Loucy (cell line): ENCODE data around the gene FBXO11.

Source experiments
- H2AFZ ChIP-seq: fragments of 200-600 bp; sonication (generic); 2 replicates; pipeline ENCODE4 v1.6.0; 2016; ENCODE audit warnings: antibody characterized with exemption, mild to moderate bottlenecking, low read length, moderate library complexity
- H3F3A ChIP-seq: fragments of 200-600 bp; 2 replicates; pipeline ENCODE4 v1.6.0; 2016; ENCODE audit warnings: antibody characterized with exemption, low read depth, mild to moderate bottlenecking
- H3K27me3 ChIP-seq: fragments of 200-600 bp; sonication (generic); 2 replicates; pipeline ENCODE4 v1.6.1; 2014; ENCODE audit warnings: low read length, mild to moderate bottlenecking; ENCODE audit not compliant: insufficient read depth, poor library complexity, severe bottlenecking
- H3K36me3 ChIP-seq: fragments of 200-600 bp; sonication (generic); 2 replicates; pipeline ENCODE4 v1.6.1; 2016; ENCODE audit warnings: low read length; ENCODE audit not compliant: insufficient read depth
- H3K4me1 ChIP-seq: fragments of 200-600 bp; sonication (generic); 2 replicates; pipeline ENCODE4 v1.5.1; 2014; ENCODE audit warnings: low read length, mild to moderate bottlenecking; ENCODE audit not compliant: insufficient read depth, poor library complexity, severe bottlenecking
- H3K4me2 ChIP-seq: fragments of 200-600 bp; sonication (generic); 2 replicates; pipeline ENCODE4 v1.6.0; 2014; ENCODE audit warnings: antibody characterized with exemption, low read length, low read depth, mild to moderate bottlenecking; ENCODE audit not compliant: poor library complexity, severe bottlenecking
- H3K4me3 ChIP-seq: fragments of 200-600 bp; sonication (generic); 2 replicates; pipeline ENCODE4 v1.5.1; 2014; ENCODE audit warnings: low read length, mild to moderate bottlenecking, mixed read lengths; ENCODE audit not compliant: poor library complexity, severe bottlenecking
- H3K79me2 ChIP-seq: fragments of 200-600 bp; sonication (generic); 2 replicates; pipeline ENCODE4 v1.6.1; 2014; ENCODE audit warnings: low read length; ENCODE audit not compliant: insufficient read depth
- H3K9ac ChIP-seq: fragments of 200-600 bp; sonication (generic); 2 replicates; pipeline ENCODE4 v1.6.0; 2014; ENCODE audit warnings: mild to moderate bottlenecking, low read depth, low read length, moderate library complexity; ENCODE audit not compliant: poor library complexity, severe bottlenecking
- H3K9me2 ChIP-seq: fragments of 200-600 bp; sonication (generic); replicated peaks from 2 replicates; pipeline ENCODE4 v1.6.1; 2016; ENCODE audit warnings: low read depth, low read length, mixed read lengths
- H3K9me3 ChIP-seq: fragments of 200-600 bp; sonication (generic); 2 replicates; pipeline ENCODE4 v1.6.1; 2014; ENCODE audit warnings: mild to moderate bottlenecking, antibody characterized with exemption, low read length, low read depth; ENCODE audit not compliant: insufficient read depth
- H4K20me1 ChIP-seq: fragments of 200-600 bp; sonication (generic); 2 replicates; pipeline ENCODE4 v1.6.0; 2014; ENCODE audit warnings: antibody characterized with exemption, low read length, mild to moderate bottlenecking; ENCODE audit not compliant: insufficient read depth, poor library complexity, severe bottlenecking
- CTCF ChIP-seq: fragments of 200-600 bp; sonication (generic); conservative IDR thresholded peaks from 2 replicates; pipeline ENCODE4 v1.5.1; 2014; ENCODE audit warnings: mild to moderate bottlenecking, antibody characterized with exemption, low read length
- EZH2phosphoT487 ChIP-seq: fragments of 200-600 bp; IDR thresholded peaks from 2 replicates; pipeline ENCODE4 v1.6.1; 2018; ENCODE audit warnings: antibody characterized with exemption, mild to moderate bottlenecking, moderate library complexity, borderline replicate concordance

The FBXO11 gene

GRCh38 chr2:47876912-47877311, 29.4 kb downstream of the FBXO11 start:
- H3K79me2 ChIP-seq: peaks cover 98% of the 10 kb centered on the region
- no peak overlapping the region for H2AFZ ChIP-seq
- H3F3A ChIP-seq: no peaks in the 10 kb centered on the region
- H3K4me2 ChIP-seq: no peak overlapping the region
- no peak overlapping the region for H3K4me3 ChIP-seq
- TF ChIP-seq EZH2phosphoT487 (no peak), CTCF (no peak)
- H3K36me3 ChIP-seq: peaks cover 32% of the 10 kb centered on the region
- peaks cover 83% of the 10 kb centered on the region for H4K20me1 ChIP-seq
- no peak overlapping the region for H3K9ac ChIP-seq
- H3K4me1 ChIP-seq: no peaks in the 10 kb centered on the region
- H3K9me3 ChIP-seq: no peaks in the 10 kb centered on the region
- no peaks in the 10 kb centered on the region for H3K9me2 ChIP-seq
- H3K27me3 ChIP-seq: no peaks in the 10 kb centered on the region

GRCh38 chr2:47872941-47873340, 33.4 kb downstream of the FBXO11 start:
- Histone ChIP-seq H3K27me3 (no peaks in the 10 kb centered on the region), H3K4me1 (peaks cover 7% of the 10 kb centered on the region), H3K4me3 (no peak overlapping the region), H3K36me3 (peaks cover 41% of the 10 kb centered on the region), H3F3A (no peaks in the 10 kb centered on the region), H3K9me3 (no peaks in the 10 kb centered on the region), H4K20me1 (peaks cover 90% of the 10 kb centered on the region), H3K79me2 (peaks cover 98% of the 10 kb centered on the region), H3K4me2 (no peak overlapping the region), H2AFZ (no peak overlapping the region), H3K9ac (no peak overlapping the region), H3K9me2 (no peaks in the 10 kb centered on the region)
- TF ChIP-seq CTCF (no peak), EZH2phosphoT487 (no peak)

- Histone ChIP-seq H4K20me1 (peaks cover 89% of the 10 kb centered on the region), H3K4me1 (peaks cover 17% of the 10 kb centered on the region), H3K9ac (no peak overlapping the region), H3F3A (no peaks in the 10 kb centered on the region), H3K4me2 (no peak overlapping the region), H3K4me3 (no peak overlapping the region), H2AFZ (no peak overlapping the region), H3K36me3 (peaks cover 34% of the 10 kb centered on the region), H3K79me2 (peaks cover 98% of the 10 kb centered on the region), H3K9me2 (no peaks in the 10 kb centered on the region), H3K27me3 (no peaks in the 10 kb centered on the region), H3K9me3 (no peaks in the 10 kb centered on the region)
- TF ChIP-seq EZH2phosphoT487: no peak
- no peak for TF ChIP-seq CTCF
Measured at GRCh38 chr2:47870641-47871540, 35.4 kb downstream of the FBXO11 start.
